HG03571 (cell line): ENCODE measurements around the gene HHEX.
"Not testable (repeated sequence)": the region's sequence is repeated elsewhere in the genome, so short reads cannot be mapped to it uniquely, and the experiment has no call there.

Source experiments
- ATAC-seq: cut with Tn5 transposase; IDR thresholded peaks from one replicate; pipeline ENCODE4 v1.9.1; 2021; ENCODE audit not compliant: unreplicated experiment

HHEX gene

GRCh38 chr10:92689663-92690210 lies at the start of gene HHEX:
TSS of gene HHEX (plus strand) at chr10:92689955. CDS start at chr10:92689987, 32 bp downstream.
- peak; percentile 49 for ATAC-seq

GRCh38 chr10:92640107-92640506 lies 49.6 kb upstream of the HHEX start:
- ATAC-seq, result no peak

DNA sequence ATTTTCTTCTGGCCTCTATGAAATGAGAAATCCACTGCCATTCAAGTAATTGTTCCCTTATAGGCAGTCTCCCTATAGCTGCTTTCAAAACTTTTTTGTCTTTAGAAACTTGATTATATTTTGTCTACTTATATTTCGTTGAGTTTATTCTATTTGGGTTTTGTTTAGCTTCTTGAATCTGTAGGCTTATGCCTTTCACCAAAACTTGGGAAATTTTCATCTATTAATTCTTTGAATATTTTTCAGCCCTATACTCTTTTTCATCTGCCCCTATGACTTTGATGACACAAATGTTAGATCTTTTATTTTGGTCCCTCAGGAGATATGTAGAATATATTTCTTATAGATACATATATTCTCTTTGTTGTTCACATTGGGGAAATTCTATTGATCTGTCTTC lies 48.3 kb upstream of the HHEX start:
- no peak for ATAC-seq

DNA sequence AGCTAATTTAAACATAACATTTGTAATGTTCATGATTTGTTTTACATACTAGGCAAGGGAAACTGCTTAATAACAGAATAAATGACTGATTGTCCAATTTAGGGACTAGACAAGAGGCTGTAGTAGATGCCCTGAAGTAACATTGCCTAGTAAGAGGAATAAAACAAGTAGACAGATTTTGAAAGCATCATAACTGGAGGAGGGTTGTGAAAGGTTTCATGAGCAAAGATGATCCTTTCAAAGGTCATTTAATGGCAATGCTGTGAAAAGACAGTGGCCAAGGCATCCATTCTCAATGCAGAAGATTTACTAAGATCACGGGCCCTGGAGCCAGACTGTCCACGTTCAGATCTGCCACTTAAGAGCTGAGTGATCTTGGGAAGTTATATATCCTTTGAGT lies 44.8 kb upstream of the HHEX start:
- no peak for ATAC-seq

DNA sequence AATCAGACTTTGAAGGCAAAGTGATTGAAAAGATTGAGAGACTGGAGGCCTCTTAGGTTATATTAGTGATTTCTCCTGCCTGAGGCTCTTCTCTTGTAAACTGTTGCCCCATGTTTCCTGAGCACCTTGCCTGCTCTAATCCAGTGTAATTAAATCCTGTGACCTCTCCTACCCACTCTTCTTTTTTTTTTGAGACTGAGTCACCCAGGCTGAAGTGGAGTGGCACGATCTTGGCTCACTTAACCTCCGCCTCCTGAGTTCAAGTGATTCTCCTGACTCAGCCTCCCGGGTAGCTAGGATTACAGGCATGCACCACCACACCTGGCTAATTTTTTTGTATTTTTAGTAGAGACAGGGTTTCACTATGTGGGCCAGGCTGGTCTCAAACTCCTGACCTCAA lies 38.9 kb upstream of the HHEX start:
- not testable (repeated sequence) for ATAC-seq

DNA sequence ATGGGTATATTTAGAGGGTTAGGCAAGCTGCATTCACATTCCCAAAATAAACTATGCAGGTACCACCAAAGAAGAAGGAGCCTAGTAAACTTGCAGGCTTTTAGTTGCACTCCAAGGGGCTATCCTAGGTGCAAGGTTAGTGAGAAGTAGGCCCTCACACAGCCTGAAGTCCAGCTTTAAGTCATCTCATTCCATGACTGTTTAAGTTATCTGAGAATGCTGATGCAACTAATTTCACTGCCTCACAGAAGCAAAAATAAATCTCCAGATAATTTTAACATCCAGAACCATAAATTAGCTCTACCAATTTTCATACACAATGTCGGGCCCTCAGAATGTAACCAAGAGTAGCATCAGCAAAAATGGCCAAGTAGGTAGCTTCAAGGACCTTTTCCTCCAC lies 34.3 kb upstream of the HHEX start:
- no peak for ATAC-seq

DNA sequence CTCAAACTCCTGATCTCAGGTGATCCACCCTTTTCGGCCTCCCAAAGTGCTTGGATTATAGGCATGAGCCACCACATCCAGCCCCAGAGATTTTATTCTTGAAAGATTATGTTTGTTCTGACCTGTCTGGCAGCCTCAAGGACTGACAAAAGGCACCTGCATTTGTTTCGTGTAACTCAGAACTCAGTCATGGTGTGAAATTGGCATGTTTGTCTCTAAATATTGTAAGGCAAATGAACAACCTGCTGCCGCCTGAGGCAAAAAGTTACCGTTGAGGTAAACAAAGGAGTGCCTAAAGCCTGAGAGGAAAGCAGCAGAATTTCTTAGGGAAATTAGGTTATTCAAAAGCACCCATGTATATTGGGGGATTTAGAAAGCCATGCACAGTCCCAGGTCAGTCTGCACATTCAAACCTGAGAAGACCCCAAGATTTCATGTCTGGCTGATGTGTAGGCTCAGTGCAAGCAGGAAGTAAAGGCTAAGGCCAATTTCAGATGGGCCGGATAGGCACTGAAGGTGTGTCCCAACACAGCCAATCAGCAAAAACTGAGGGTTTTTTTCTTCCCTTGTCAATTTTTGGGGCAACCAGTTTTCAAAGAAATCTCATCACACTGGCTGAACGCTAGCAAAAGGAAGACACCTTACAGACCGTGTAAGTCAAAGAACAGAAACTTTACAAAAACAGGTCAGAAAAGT lies 33.3 kb upstream of the HHEX start:
- ATAC-seq, result no peak

- ATAC-seq, result no peak
Measured at GRCh38 chr10:92657024-92657423, 32.7 kb upstream of the HHEX start.

DNA sequence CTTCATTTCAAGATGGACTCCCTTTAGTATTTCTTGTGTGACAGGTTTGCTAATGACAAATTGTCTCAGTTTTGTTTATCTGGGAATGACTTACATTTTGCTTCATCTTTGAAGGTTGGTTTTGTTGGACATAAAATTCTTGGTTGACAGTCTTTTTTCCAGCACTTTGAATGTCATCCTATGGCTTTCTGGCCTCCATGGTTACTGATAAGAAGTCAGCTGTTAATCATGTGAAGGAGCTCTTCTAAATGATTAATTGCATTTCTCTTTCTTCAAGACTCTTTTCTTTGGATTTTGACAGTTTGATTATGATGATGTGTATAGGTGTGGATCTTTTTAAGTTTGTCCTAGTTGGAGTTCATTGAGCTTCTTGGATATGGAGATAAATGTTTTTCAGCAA lies 26.9 kb upstream of the HHEX start:
- ATAC-seq, result no peak

- ATAC-seq, result no peak
Measured at GRCh38 chr10:92664322-92664721, 25.4 kb upstream of the HHEX start.

DNA sequence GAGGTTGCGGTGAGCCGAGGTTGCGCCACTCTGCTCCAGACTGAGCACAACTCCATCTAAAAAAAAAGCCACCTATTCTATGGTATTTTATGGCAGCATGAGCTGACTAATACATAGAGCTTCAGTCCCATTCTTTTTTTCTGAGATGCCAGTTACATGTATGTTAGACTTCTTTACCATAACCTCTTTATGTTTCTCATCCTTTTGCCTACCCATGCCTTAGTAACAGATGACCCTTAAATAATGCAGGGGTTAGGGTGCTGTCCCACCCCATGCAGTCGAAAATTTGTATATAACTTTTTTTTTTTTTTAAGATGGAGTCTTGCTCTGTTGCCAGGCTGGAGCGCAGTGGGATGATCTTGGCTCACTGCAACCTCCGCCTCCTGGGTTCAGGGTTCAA lies 22.7 kb upstream of the HHEX start:
- no peak for ATAC-seq

DNA sequence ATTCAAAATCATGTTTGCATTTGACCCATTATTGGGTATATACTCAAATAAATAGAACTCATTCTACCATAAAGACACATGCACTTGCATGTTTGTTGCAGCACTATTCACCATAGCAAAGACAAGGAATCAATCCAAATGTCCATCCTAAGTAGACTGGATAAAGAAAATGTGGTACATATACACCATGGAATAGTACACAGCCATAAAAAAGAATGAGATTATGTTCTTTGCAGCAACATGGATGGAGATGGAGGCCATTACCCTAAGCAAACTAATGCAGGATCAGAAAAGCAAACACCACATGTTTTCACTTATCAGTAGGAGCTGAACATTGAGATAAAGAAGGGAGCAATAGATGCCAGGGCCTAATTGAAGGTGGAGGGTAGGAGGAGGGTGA lies 12.0 kb upstream of the HHEX start:
- ATAC-seq, result no peak

- no peak for ATAC-seq
Measured at GRCh38 chr10:92678206-92678605, 11.5 kb upstream of the HHEX start.

GRCh38 chr10:92681306-92681834 lies 8.4 kb upstream of the HHEX start:
- ATAC-seq, result no peak

- ATAC-seq, result no peak
Measured at GRCh38 chr10:92688573-92688926, 1.2 kb upstream of the HHEX start.

DNA sequence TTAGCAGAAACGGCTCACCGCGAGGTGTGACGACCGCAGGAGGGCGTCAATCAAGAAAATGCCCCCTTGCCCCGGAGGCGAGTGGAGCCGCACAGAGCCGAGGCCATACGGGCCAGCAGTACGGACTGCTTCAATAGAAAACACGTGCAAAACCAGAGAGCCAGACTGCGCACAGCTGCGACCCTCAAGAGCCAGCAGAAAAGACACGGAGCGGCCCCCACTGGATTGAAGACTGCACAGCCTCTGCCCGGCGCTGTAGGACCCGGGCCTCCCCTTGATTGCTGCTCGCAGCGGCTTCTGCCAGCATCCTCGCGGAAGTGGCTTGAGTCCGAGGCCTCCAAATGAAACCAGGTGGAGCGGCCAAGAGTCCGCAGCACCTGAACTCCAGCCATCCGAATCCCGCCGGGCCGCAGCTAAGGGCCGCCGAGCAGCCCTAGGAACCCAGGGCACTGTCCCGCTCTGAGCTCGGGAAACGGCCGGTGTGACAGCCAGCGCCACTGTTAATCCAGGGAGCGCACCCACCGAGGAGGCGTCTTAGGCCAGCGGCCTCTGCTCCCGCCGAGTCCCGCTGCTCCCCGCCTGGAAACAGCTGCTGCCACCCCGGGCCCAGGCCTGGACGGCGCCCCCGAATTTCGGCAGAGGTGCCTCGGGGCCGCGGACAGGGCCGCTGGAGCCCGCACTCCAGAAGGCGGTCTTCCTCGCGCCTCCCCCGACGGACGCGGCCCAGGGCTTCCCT lies 660 bp upstream of the HHEX start:
- peak; percentile 41 for ATAC-seq

DNA sequence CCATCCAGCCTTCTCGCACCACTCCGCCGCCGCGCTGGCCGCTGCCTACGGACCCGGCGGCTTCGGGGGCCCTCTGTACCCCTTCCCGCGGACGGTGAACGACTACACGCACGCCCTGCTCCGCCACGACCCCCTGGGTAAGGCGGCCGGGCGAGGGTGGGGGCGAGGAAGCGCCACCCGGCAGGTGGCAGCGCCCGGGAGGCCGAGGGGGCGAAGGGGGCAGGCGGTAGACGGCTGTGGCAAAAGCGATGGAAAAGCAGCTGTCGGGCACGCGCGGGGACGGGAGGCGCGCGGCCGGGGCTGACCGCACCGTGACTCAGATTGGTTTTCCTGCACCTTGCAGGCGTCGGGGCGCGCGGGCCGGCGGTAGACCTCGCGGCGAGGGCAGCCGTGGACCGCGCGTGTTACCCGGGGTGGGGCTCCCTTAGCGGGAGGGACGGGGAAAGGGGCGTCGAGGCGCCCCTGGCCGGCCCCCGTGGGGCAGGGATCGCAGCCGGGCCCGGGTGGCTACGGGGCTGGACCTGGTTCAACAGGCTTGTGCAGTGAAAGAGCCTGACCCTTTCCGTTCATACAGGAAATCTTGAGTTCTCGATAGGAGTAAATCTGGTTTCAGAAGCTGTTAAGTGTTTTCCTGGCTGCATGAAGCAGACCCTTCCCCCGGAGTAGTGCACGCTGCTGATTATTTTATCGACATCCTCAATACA lies 608 bp downstream of the HHEX start:
- ATAC-seq, result no peak

GRCh38 chr10:92690915-92691590 lies 1.3 kb downstream of the HHEX start:
- ATAC-seq, result no peak

DNA sequence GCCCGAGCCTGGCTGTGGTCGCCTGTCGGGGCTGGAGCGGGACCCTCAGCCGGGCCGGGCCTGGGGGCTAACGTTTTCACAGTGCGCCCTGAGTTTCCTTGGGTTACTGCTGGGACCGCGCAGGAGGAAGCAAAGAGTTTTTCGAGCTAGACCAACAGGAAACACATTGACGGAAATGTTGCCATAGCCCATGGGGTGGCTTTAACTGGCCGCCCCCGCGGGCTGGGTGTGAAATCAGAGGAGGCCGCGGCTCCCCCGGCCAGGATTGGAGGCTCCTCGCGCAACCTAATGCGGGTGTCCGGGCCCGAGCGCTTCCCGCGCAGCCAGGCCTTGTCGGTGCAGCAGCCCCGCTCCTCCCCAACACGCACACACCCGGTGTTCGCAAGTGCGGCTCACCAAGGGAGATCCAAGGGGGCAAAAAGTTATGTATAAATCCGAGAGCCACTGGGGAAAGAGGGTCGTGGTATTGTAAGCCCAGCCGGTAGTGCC lies 1.9 kb downstream of the HHEX start:
- no peak for ATAC-seq

DNA sequence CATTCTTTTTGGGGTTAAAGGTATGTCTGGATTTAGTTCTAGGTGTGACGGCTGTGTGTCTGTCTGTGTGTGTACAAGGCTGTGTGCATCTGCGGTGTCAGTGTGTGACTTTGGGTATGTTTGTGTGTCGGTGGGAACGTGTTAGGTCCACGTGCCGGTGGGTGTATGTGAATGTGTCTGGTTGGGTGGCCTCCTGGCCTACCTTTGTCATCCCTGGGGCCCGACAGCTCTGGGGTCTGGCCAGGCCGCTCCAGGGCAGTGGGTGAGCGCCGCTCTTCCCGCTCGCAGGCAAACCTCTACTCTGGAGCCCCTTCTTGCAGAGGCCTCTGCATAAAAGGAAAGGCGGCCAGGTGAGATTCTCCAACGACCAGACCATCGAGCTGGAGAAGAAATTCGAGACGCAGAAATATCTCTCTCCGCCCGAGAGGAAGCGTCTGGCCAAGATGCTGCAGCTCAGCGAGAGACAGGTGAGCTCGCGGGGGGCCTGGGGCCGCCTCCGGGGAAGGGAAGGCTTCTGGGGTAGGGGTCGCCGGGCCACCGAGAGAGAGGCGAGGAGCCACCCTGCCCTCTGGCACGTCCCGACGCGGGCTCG lies 2.4 kb downstream of the HHEX start:
- ATAC-seq, result no peak
